B cell (primary cell): ENCODE measurements around the gene CHD6. TPM values are rescaled to one million over a fixed set of nuclear protein-coding genes. Genes with fewer than 3 reads are reported as not detected.

Experiments used
- ATAC-seq: fragments of 200-7000 bp; cut with Tn5 transposase; one replicate; pipeline ENCODE4 v1.10.0; 2021; ENCODE audit warnings: low read depth, mild to moderate bottlenecking, moderate number of reproducible peaks, moderate library complexity
- CTCF ChIA-PET: fragments of 350-600 bp; sonication (Branson Sonifier 250); formaldehyde crosslinking; loops from one replicate; lab custom pipeline; 2021; ENCODE audit warnings: antibody characterized with exemption, inconsistent platforms; lab: Charles Lee
- POLR2A ChIA-PET: fragments of 350-600 bp; sonication (Branson Sonifier 250); formaldehyde crosslinking; loops from one replicate; lab custom pipeline; 2021; ENCODE audit warnings: antibody characterized with exemption; lab: Charles Lee
- DNase-seq: peaks from one replicate; pipeline ENCODE4 v3.0.0; 2013
- H2AFZ ChIP-seq: 2 replicates; pipeline ENCODE4 v1.6.1; 2012; ENCODE audit warnings: mild to moderate bottlenecking, low read depth, low read length; ENCODE audit not compliant: insufficient read depth, poor library complexity, severe bottlenecking
- H3K27ac ChIP-seq, 2 donors: 1 replicate in 1 of 2; 2 replicates in 1 of 2; pipeline ENCODE4 v1.5.1; 2012 to 2013; ENCODE audit warnings: low read length in 2 of 2, mild to moderate bottlenecking in 2 of 2, moderate library complexity in 1 of 2
- H3K27me3 ChIP-seq, 4 experiments: fragments of 200-600 bp in 1 of 4; sonication (generic) in 1 of 4; replicated peaks in 1 of 4; 1 replicate in 2 of 4; 2 replicates in 2 of 4; pipeline versions ENCODE4 v1.6.1 to v1.7.0; 2013 to 2016; ENCODE audit warnings: low read length in 3 of 4, mild to moderate bottlenecking in 2 of 4, mixed read lengths in 1 of 4, moderate library complexity in 1 of 4; ENCODE audit not compliant: insufficient read depth in 4 of 4, control insufficient read depth in 3 of 4; ENCODE audit errors: control extremely low read depth in 1 of 4
- H3K36me3 ChIP-seq, 2 experiments: replicated peaks in 1 of 2; 1 replicate in 1 of 2; 2 replicates in 1 of 2; pipeline versions ENCODE4 v1.6.1 to v1.7.1; 2013; ENCODE audit warnings: low read length in 1 of 2; ENCODE audit not compliant: insufficient read depth in 2 of 2, control insufficient read depth in 1 of 2; ENCODE audit errors: control extremely low read depth in 1 of 2, extremely low read depth in 1 of 2
- H3K4me1 ChIP-seq, 2 donors: fragments of 200-600 bp in 1 of 2; sonication (generic) in 1 of 2; 1 replicate in 1 of 2; 2 replicates in 1 of 2; pipeline versions ENCODE4 v1.5.1 to v1.6.1; 2013 to 2017; ENCODE audit warnings: low read length in 2 of 2; ENCODE audit not compliant: control insufficient read depth in 2 of 2, insufficient read depth in 2 of 2
- H3K4me2 ChIP-seq: replicated peaks from 2 replicates; pipeline ENCODE3; 2012; ENCODE audit warnings: mild to moderate bottlenecking, low read depth, low read length; ENCODE audit not compliant: poor library complexity, severe bottlenecking
- H3K4me3 ChIP-seq, 5 experiments: fragments of 200-600 bp in 1 of 5; sonication (generic) in 1 of 5; 1 replicate in 3 of 5; 2 replicates in 2 of 5; pipeline versions ENCODE4 v1.5.1 to v1.7.0; 2011 to 2016; ENCODE audit warnings: low read length in 4 of 5, mild to moderate bottlenecking in 4 of 5, low read depth in 2 of 5, control low read depth in 1 of 5, moderate library complexity in 1 of 5; ENCODE audit not compliant: insufficient read depth in 1 of 5; ENCODE audit errors: control extremely low read depth in 1 of 5, extremely low read depth in 1 of 5
- H3K79me2 ChIP-seq: fragments of 200-600 bp; sonication (generic); one replicate; pipeline ENCODE4 v1.6.0; 2016; ENCODE audit warnings: low read length; ENCODE audit not compliant: control insufficient read depth, insufficient read depth
- H3K9ac ChIP-seq: fragments of 200-600 bp; sonication (generic); 2 replicates; pipeline ENCODE4 v1.6.1; 2017; ENCODE audit warnings: mild to moderate bottlenecking, low read length, moderate library complexity
- H3K9me3 ChIP-seq, 3 donors: one replicate each; pipeline versions ENCODE4 v1.6.1 to v1.7.1; 2013; ENCODE audit warnings: low read length in 2 of 3; ENCODE audit not compliant: control insufficient read depth in 2 of 3, insufficient read depth in 1 of 3; ENCODE audit errors: control extremely low read depth in 1 of 3
- H4K20me1 ChIP-seq: 2 replicates; pipeline ENCODE4 v1.6.0; 2012; ENCODE audit warnings: mild to moderate bottlenecking, low read length; ENCODE audit not compliant: insufficient read depth, control insufficient read depth, poor library complexity, severe bottlenecking
- H3K27ac Mint-ChIP-seq: one replicate; pipeline ENCODE4 v1.8.0; 2021; ENCODE audit warnings: mixed read lengths
- H3K27me3 Mint-ChIP-seq: one replicate; pipeline ENCODE4 v1.8.0; 2021; ENCODE audit warnings: mixed read lengths
- H3K4me1 Mint-ChIP-seq: one replicate; pipeline ENCODE4 v1.8.0; 2021; ENCODE audit warnings: mixed read lengths
- H3K4me3 Mint-ChIP-seq: one replicate; pipeline ENCODE4 v1.8.0; 2021; ENCODE audit warnings: mixed read lengths
- H3K9me3 Mint-ChIP-seq: one replicate; pipeline ENCODE4 v1.8.0; 2022; ENCODE audit warnings: mixed read lengths; ENCODE audit not compliant: insufficient read depth
- CTCF ChIP-seq: fragments of 200-600 bp; IDR thresholded peaks from one replicate; pipeline ENCODE4 v1.8.0; 2022; ENCODE audit warnings: antibody characterized with exemption, mild to moderate bottlenecking
- EZH2 ChIP-seq: IDR thresholded peaks from 2 replicates; pipeline ENCODE4 v1.6.1; 2012; ENCODE audit warnings: borderline replicate concordance, low read depth, mild to moderate bottlenecking, moderate library complexity, low read length; ENCODE audit not compliant: insufficient read depth, poor library complexity, severe bottlenecking
- WGBS: methylation state at CpG from one replicate; pipeline ENCODE4 v1.1.5; 2013; ENCODE audit warnings: missing lambda C conversion rate; ENCODE audit not compliant: insufficient coverage; 5-methylcytosine and 5-hydroxymethylcytosine counted together
- intact Hi-C: fragments of 100-400 bp; cut with micrococcal nuclease; formaldehyde crosslinking; loops from one replicate; pipeline ENCODE4 v1.10.0; 2022
- polyA plus RNA-seq: library from polyadenylated mRNA; depleted of rRNA; stranded (reverse); fragments of >200 nt; gene quantifications from 2 replicates; pipeline ENCODE4 v1.2.3, GENCODE V29; 2012
- total RNA-seq, 2 donors: library from RNA; stranded (reverse); fragments of 120-200 nt in 1 of 2; gene quantifications; 1 replicate in 1 of 2; 2 replicates in 1 of 2; pipeline versions ENCODE4 v1.2.3 to v1.2.4, GENCODE V29; 2013 to 2022

Gene CHD6
- total and polyA plus RNA-seq, 2 donors (not counting 1 experiment from before 2014, with no cell fraction given), result 10.3 to 117 TPM

GRCh38 chr20:41512624-41513023, 105.6 kb downstream of the CHD6 start:
- Histone ChIP-seq H3K27ac (no peak overlapping the region), H3K36me3 (peaks cover 12 to 55% of the 10 kb centered on the region in 2 experiments), H3K27me3 (no peaks in the 10 kb centered on the region), H4K20me1 (peaks cover 12% of the 10 kb centered on the region), H3K9me3 (no peaks in the 10 kb centered on the region), H3K9ac (no peak overlapping the region), H3K4me1 (no peaks in the 10 kb centered on the region), H2AFZ (no peak overlapping the region), H3K4me3 (no peak overlapping the region), H3K4me2 (no peak overlapping the region), H3K79me2 (peaks cover 27% of the 10 kb centered on the region)
- CTCF ChIA-PET, result no interaction called here
- Mint-ChIP-seq H3K4me1 (peaks cover 2% of the 10 kb centered on the region), H3K9me3 (no peaks in the 10 kb centered on the region), H3K27me3 (no peaks in the 10 kb centered on the region), H3K27ac (no peak overlapping the region), H3K4me3 (no peak overlapping the region)
- TF ChIP-seq EZH2 (no peak), CTCF (no peak)
- POLR2A ChIA-PET, result no interaction called here
- DNase-seq (no peak), ATAC-seq (no peak)
- WGBS, result 94% methylated on average over 11 of the region's 11 CpGs
- intact Hi-C loops, result no loop called here

- H3K27ac Mint-ChIP-seq, result no peak overlapping the region
- no peak overlapping the region for H3K4me2 ChIP-seq
- peaks cover 1% of the 10 kb centered on the region for H3K9me3 Mint-ChIP-seq
Observed at GRCh38 chr20:41510847-41511450, 107.2 kb downstream of the CHD6 start.

More at GRCh38 chr20:41510847-41511450, 107.2 kb downstream of the CHD6 start:
- WGBS, result 98% methylated on average over 4 of the region's 5 CpGs
- intact Hi-C loops, result no loop called here
- no peaks in the 10 kb centered on the region for H3K27me3 Mint-ChIP-seq
- DNase-seq (no peak), ATAC-seq (no peak)
- no peaks in the 10 kb centered on the region for H3K4me1 Mint-ChIP-seq
- Histone ChIP-seq H3K9ac (no peak overlapping the region), H2AFZ (no peak overlapping the region), H3K27me3 (no peaks in the 10 kb centered on the region), H3K36me3 (peaks cover 14 to 62% of the 10 kb centered on the region in 2 experiments), H3K4me1 (no peaks in the 10 kb centered on the region), H3K9me3 (peaks cover 0 to under 1% (median 0%) of the 10 kb centered on the region in 3 donors), H3K79me2 (peaks cover 11% of the 10 kb centered on the region), H3K4me3 (no peak overlapping the region), H3K27ac (no peak overlapping the region), H4K20me1 (peaks cover 22% of the 10 kb centered on the region)
- CTCF ChIA-PET, result no interaction called here
- TF ChIP-seq EZH2 (no peak), CTCF (no peak)
- H3K4me3 Mint-ChIP-seq, result no peak overlapping the region
- POLR2A ChIA-PET, result no interaction called here
